H1 (cell line): Measurements from ENCODE around the gene WDR7. TPM values are rescaled to one million over a fixed set of nuclear protein-coding genes. Genes with fewer than 3 reads are reported as not detected.

Experiments used
- CTCF ChIA-PET: fragments of 300-600 bp; sonication (Branson Sonifier 250); formaldehyde crosslinking; loops from one replicate; lab custom pipeline; 2021; ENCODE audit not compliant: partially characterized antibody; lab: Charles Lee
- POLR2A ChIA-PET: fragments of 300-600 bp; sonication (Branson Sonifier 250); formaldehyde crosslinking; loops from one replicate; lab custom pipeline; 2021; ENCODE audit warnings: inconsistent platforms; ENCODE audit not compliant: partially characterized antibody; lab: Charles Lee
- DNase-seq, 2 experiments: peaks; one replicate each; pipeline versions ENCODE4 v3.0.0 to v3.0.0-alpha.2; 2010 to 2022; ENCODE audit warnings: low spot score in 2 of 2, low read depth in 1 of 2, mixed read lengths in 1 of 2
- FAIRE-seq: peaks from 2 replicates; lab custom pipeline; 2011; peaks lifted over from hg19 to GRCh38; lab: Jason Lieb, UNC
- H2AFZ ChIP-seq: 2 replicates; pipeline ENCODE4 v1.8.1; 2012; ENCODE audit warnings: low read length, inconsistent platforms
- H2AK5ac ChIP-seq: 2 replicates; pipeline ENCODE4 v1.6.1; 2013; ENCODE audit warnings: low read depth, low read length
- H2BK120ac ChIP-seq: replicated peaks from 2 replicates; pipeline ENCODE3; 2013; ENCODE audit warnings: low read depth, low read length, inconsistent platforms
- H2BK12ac ChIP-seq: 2 replicates; pipeline ENCODE4 v1.6.1; 2013; ENCODE audit warnings: low read depth, low read length
- H2BK15ac ChIP-seq: 2 replicates; pipeline ENCODE4 v1.6.1; 2013; ENCODE audit warnings: low read length
- H2BK20ac ChIP-seq: 2 replicates; pipeline ENCODE4 v1.6.1; 2013; ENCODE audit warnings: low read length
- H2BK5ac ChIP-seq: 2 replicates; pipeline ENCODE4 v1.6.1; 2013; ENCODE audit warnings: low read depth, low read length
- H3K14ac ChIP-seq: 2 replicates; pipeline ENCODE4 v1.6.1; 2013; ENCODE audit warnings: inconsistent platforms; ENCODE audit not compliant: insufficient read length
- H3K18ac ChIP-seq: 2 replicates; pipeline ENCODE4 v1.6.1; 2013; ENCODE audit warnings: low read length; ENCODE audit errors: extremely low read depth
- H3K23ac ChIP-seq: 2 replicates; pipeline ENCODE4 v1.6.1; 2013; ENCODE audit warnings: inconsistent platforms; ENCODE audit not compliant: insufficient read length
- H3K23me2 ChIP-seq: 2 replicates; pipeline ENCODE4 v1.6.1; 2013; ENCODE audit warnings: low read depth, low read length
- H3K27ac ChIP-seq: 2 replicates; pipeline ENCODE4 v1.6.1; 2011; ENCODE audit warnings: low read depth, low read length, inconsistent platforms
- H3K27me3 ChIP-seq, 4 experiments: replicated peaks in 1 of 4; 1 replicate in 1 of 4; 2 replicates in 3 of 4; pipeline versions ENCODE4 v1.6.1 to v1.8.1; 2011 to 2013; ENCODE audit warnings: low read length in 3 of 4, mild to moderate bottlenecking in 3 of 4, inconsistent platforms in 2 of 4, mixed read lengths in 2 of 4, moderate library complexity in 1 of 4; ENCODE audit not compliant: control insufficient read depth in 3 of 4, insufficient read depth in 3 of 4; ENCODE audit errors: extremely low read depth in 1 of 4
- H3K36me3 ChIP-seq, 4 experiments: 2 replicates each; pipeline versions ENCODE4 v1.6.1 to v1.8.1; 2011 to 2013; ENCODE audit warnings: mild to moderate bottlenecking in 4 of 4, low read length in 3 of 4, moderate library complexity in 2 of 4, control low read depth in 1 of 4, inconsistent platforms in 1 of 4; ENCODE audit not compliant: insufficient read depth in 4 of 4, control insufficient read depth in 2 of 4
- H3K4ac ChIP-seq: replicated peaks from 2 replicates; pipeline ENCODE3; 2013; ENCODE audit warnings: low read length, low read depth, mixed read lengths, inconsistent platforms; ENCODE audit not compliant: insufficient read length
- H3K4me1 ChIP-seq, 4 experiments: replicated peaks in 1 of 4; 1 replicate in 1 of 4; 2 replicates in 3 of 4; pipeline versions ENCODE4 v1.6.1 to v1.8.1; 2011 to 2013; ENCODE audit warnings: low read length in 3 of 4, inconsistent platforms in 2 of 4, mixed read lengths in 1 of 4; ENCODE audit not compliant: insufficient read depth in 4 of 4, control insufficient read depth in 3 of 4
- H3K4me2 ChIP-seq, 2 experiments: 2 replicates each; pipeline versions ENCODE4 v1.6.1 to v1.8.1; 2011 to 2013; ENCODE audit warnings: low read depth in 2 of 2, low read length in 2 of 2, control low read depth in 1 of 2, inconsistent platforms in 1 of 2, mild to moderate bottlenecking in 1 of 2; ENCODE audit not compliant: insufficient read depth in 1 of 2
- H3K4me3 ChIP-seq, 4 experiments: fragments of 200-600, 300-600 bp in 1 of 4; sonication (generic), shearing (Covaris generic), sonication (Bioruptor Twin) in 1 of 4; 2 replicates each; pipeline versions ENCODE4 v1.5.1 to v1.8.1; 2011 to 2016; ENCODE audit warnings: low read length in 4 of 4, low read depth in 3 of 4, control low read depth in 2 of 4, inconsistent platforms in 2 of 4, mild to moderate bottlenecking in 2 of 4, mixed read lengths in 1 of 4, moderate library complexity in 1 of 4; ENCODE audit not compliant: insufficient read depth in 2 of 4; ENCODE audit errors: extremely low read depth in 1 of 4
- H3K56ac ChIP-seq: replicated peaks from 2 replicates; pipeline ENCODE3; 2013; ENCODE audit warnings: low read depth, mild to moderate bottlenecking, mixed read lengths, low read length, inconsistent platforms; ENCODE audit not compliant: insufficient read length
- H3K79me1 ChIP-seq: 2 replicates; pipeline ENCODE4 v1.6.1; 2013; ENCODE audit warnings: low read depth, low read length, control low read depth
- H3K79me2 ChIP-seq, 2 experiments: 2 replicates each; pipeline versions ENCODE4 v1.6.1 to v1.8.1; 2012 to 2013; ENCODE audit warnings: low read length in 2 of 2, mild to moderate bottlenecking in 2 of 2, inconsistent platforms in 1 of 2; ENCODE audit not compliant: insufficient read depth in 2 of 2, control insufficient read depth in 1 of 2
- H3K9ac ChIP-seq, 4 experiments: replicated peaks in 1 of 4; 1 replicate in 1 of 4; 2 replicates in 3 of 4; pipeline versions ENCODE4 v1.6.1 to v1.8.1; 2011 to 2013; ENCODE audit warnings: low read depth in 3 of 4, low read length in 3 of 4, control low read depth in 2 of 4, mild to moderate bottlenecking in 2 of 4, moderate library complexity in 2 of 4, inconsistent platforms in 1 of 4; ENCODE audit errors: extremely low read depth in 1 of 4
- H3K9me3 ChIP-seq, 2 experiments: 2 replicates each; pipeline versions ENCODE4 v1.6.1 to v1.8.1; 2012 to 2013; ENCODE audit warnings: mild to moderate bottlenecking in 2 of 2, moderate library complexity in 2 of 2, control low read depth in 1 of 2, inconsistent platforms in 1 of 2, low read depth in 1 of 2, low read length in 1 of 2, mixed read lengths in 1 of 2; ENCODE audit not compliant: insufficient read depth in 2 of 2
- H4K20me1 ChIP-seq, 2 experiments: replicated peaks in 1 of 2; 2 replicates each; pipeline versions ENCODE3 to v1.8.1; 2011 to 2013; ENCODE audit warnings: inconsistent platforms in 2 of 2, low read length in 2 of 2, mild to moderate bottlenecking in 1 of 2; ENCODE audit not compliant: insufficient read depth in 2 of 2, control insufficient read depth in 1 of 2
- H4K5ac ChIP-seq: 2 replicates; pipeline ENCODE4 v1.6.1; 2013; ENCODE audit warnings: low read length, low read depth, mixed read lengths, inconsistent platforms; ENCODE audit not compliant: insufficient read length
- H4K8ac ChIP-seq: 2 replicates; pipeline ENCODE4 v1.8.0; 2013; ENCODE audit warnings: mild to moderate bottlenecking, moderate library complexity, low read length, inconsistent platforms; ENCODE audit not compliant: insufficient read depth; ENCODE audit errors: extremely low read depth
- H4K91ac ChIP-seq: replicated peaks from 2 replicates; pipeline ENCODE3; 2013; ENCODE audit warnings: low read length, mixed read lengths, inconsistent platforms; ENCODE audit not compliant: insufficient read length
- GABPA ChIP-seq: IDR thresholded peaks from 2 replicates; pipeline ENCODE4 v1.6.1; 2011; ENCODE audit warnings: mild to moderate bottlenecking, low read length, moderate library complexity, borderline replicate concordance; ENCODE audit not compliant: insufficient read depth
- GTF2F1 ChIP-seq: IDR thresholded peaks from 2 replicates; pipeline ENCODE4 v1.6.1; 2012; ENCODE audit warnings: low read depth, low read length, improper control_type of control experiment, borderline replicate concordance
- JUND ChIP-seq: IDR thresholded peaks from 2 replicates; pipeline ENCODE4 v1.6.1; 2011; ENCODE audit warnings: mild to moderate bottlenecking, improper control_type of control experiment, low read length
- PHF8 ChIP-seq: fragments of 200-600 bp; sonication (generic); conservative IDR thresholded peaks from 2 replicates; pipeline ENCODE4 v1.7.1; 2012; ENCODE audit warnings: low read depth, mild to moderate bottlenecking, inconsistent platforms, low read length, moderate library complexity
- RAD21 ChIP-seq, 2 experiments: IDR thresholded peaks in 1 of 2; conservative IDR thresholded peaks in 1 of 2; 2 replicates each; pipeline ENCODE4 v1.6.1; 2011; ENCODE audit warnings: low read depth in 2 of 2, low read length in 2 of 2, improper control_type of control experiment in 1 of 2, inconsistent platforms in 1 of 2, mild to moderate bottlenecking in 1 of 2, moderate library complexity in 1 of 2
- SIX5 ChIP-seq: IDR thresholded peaks from 2 replicates; pipeline ENCODE4 v1.6.1; 2011; ENCODE audit warnings: mild to moderate bottlenecking, low read depth, low read length
- TAF1 ChIP-seq: IDR thresholded peaks from 2 replicates; pipeline ENCODE4 v1.6.1; 2011; ENCODE audit warnings: mild to moderate bottlenecking, low read depth, low read length
- TBP ChIP-seq: IDR thresholded peaks from 2 replicates; pipeline ENCODE4 v1.6.1; 2011; ENCODE audit warnings: low read depth, low read length, improper control_type of control experiment
- WGBS, 2 experiments: shearing (Covaris generic) in 1 of 2; methylation state at CpG; one replicate each; pipeline versions ENCODE4 v1.1.6 to v1.1.7; 2013 to 2015; ENCODE audit warnings: low lambda C conversion rate in 2 of 2, mixed read lengths in 2 of 2, inconsistent platforms in 1 of 2, low coverage in 1 of 2, missing lambda C conversion rate in 1 of 2; ENCODE audit not compliant: insufficient replicate concordance in 2 of 2, insufficient coverage in 1 of 2, insufficient read length in 1 of 2; ENCODE audit errors: extremely low coverage in 1 of 2, missing lambda C conversion rate in 1 of 2; 5-methylcytosine and 5-hydroxymethylcytosine counted together
- polyA plus RNA-seq, 7 experiments: library from polyadenylated mRNA; depleted of rRNA in 3 of 7; stranded (reverse) in 5 of 7; unstranded in 2 of 7; fragments of >200 nt in 5 of 7; fragments of 200-250 nt in 2 of 7; gene quantifications; 1 replicate in 5 of 7; 2 replicates in 1 of 7; 4 replicates in 1 of 7; pipeline versions ENCODE4 v1.2.1 to v1.2.3, GENCODE V29; 2011 to 2013; ENCODE audit warnings: missing spikeins in 2 of 7, mixed read lengths in 2 of 7
- total RNA-seq: library from RNA; stranded (reverse); fragmentation: NEBNext Ultra II Directional; extraction: Animal tissue kit (Norgen Biotek cat#: 25700); gene quantifications from 2 replicates; pipeline ENCODE4 v1.2.1, GENCODE V29; 2021

The WDR7 gene
- total and polyA plus RNA-seq, 2 of the 8 experiments (the other 6 are each of a cell fraction or from before 2014, with no cell fraction given) = 5.5 to 15.2 TPM

DNA sequence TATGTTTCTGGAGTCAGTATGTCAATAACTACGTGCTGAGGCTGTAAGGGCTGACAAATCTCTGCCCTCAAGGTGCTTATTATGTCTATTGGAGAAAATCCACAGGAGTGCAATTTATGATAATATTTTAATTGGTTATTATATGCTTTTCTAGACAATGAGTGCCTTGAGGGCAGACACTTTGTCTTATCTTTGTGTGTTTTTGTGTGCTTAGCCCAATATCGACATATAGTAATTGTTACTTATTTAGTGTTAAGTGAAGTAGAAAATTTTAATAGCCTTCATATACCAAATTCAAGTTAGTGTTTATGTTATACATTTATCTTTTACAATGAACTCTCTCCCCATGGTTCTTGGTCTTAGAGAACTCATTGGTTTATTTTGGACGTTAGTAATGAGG, 118.9 kb downstream of the WDR7 start:
- H2BK5ac ChIP-seq = no peak overlapping the region
- H3K4me1 ChIP-seq = no peaks in the 10 kb centered on the region
- no peak overlapping the region for H4K8ac ChIP-seq
- no peaks in the 10 kb centered on the region for H3K9me3 ChIP-seq
- no peak overlapping the region for H4K91ac ChIP-seq
- H3K14ac ChIP-seq = no peak overlapping the region
- FAIRE-seq = no peak
- H3K79me1 ChIP-seq = no peaks in the 10 kb centered on the region
- H3K36me3 ChIP-seq = no peaks in the 10 kb centered on the region
- no peak overlapping the region for H2BK15ac ChIP-seq
- H3K18ac ChIP-seq = no peak overlapping the region
- TF ChIP-seq TBP (no peak), GABPA (no peak), SIX5 (no peak), PHF8 (no peak), GTF2F1 (no peak), JUND (no peak), TAF1 (no peak), RAD21 (IDR thresholded peaks at IDR 0.05 in 1 of 2, conservative IDR thresholded peaks at IDR 0.05 in 1 of 2; ENCODE audit: low read depth in 2 of 2, low read length in 2 of 2) (no peak)
- TF ChIP-seq, all 59 proteins: peak for 0
- Histone ChIP-seq H3K23ac (no peak overlapping the region), H3K4me3 (no peak overlapping the region), H3K27ac (no peak overlapping the region), H3K27me3 (no peaks in the 10 kb centered on the region), H2AK5ac (no peak overlapping the region), H4K5ac (no peak overlapping the region), H3K79me2 (no peaks in the 10 kb centered on the region), H4K20me1 (no peaks in the 10 kb centered on the region), H3K4ac (no peak overlapping the region), H2BK20ac (no peak overlapping the region), H3K4me2 (no peak overlapping the region), H3K9ac (no peak overlapping the region), H3K56ac (no peak overlapping the region), H2BK12ac (no peak overlapping the region), H3K23me2 (no peaks in the 10 kb centered on the region), H2BK120ac (no peak overlapping the region), H2AFZ (no peak overlapping the region)
- POLR2A ChIA-PET = no interaction called here
- CTCF ChIA-PET = no interaction called here
- WGBS, 2 experiments = 87% methylated on average over 3 of the region's 3 CpGs; no CpG with 5 or more reads in 1 of the 2 experiments
- no peak for DNase-seq
